HepG2 (cell line): Measurements from ENCODE around the gene DCTN3. TPM values are rescaled to one million over a fixed set of nuclear protein-coding genes. Genes with fewer than 3 reads are reported as not detected.

Source experiments
- AKNA ChIP-seq: sonication (generic); formaldehyde crosslinking; IDR thresholded peaks from 2 replicates; pipeline ENCODE4 v1.4.0; 2020; ENCODE audit warnings: missing genetic modification reagents, borderline replicate concordance
- EHMT2 ChIP-seq: fragments of 200-600 bp; sonication (generic); IDR thresholded peaks from 2 replicates; pipeline ENCODE4 v1.7.0; 2017; ENCODE audit warnings: antibody characterized with exemption, low read depth, low read length, borderline replicate concordance
- JUNB ChIP-seq: sonication (generic); formaldehyde crosslinking; IDR thresholded peaks from 2 replicates; pipeline ENCODE4 v1.8.0; 2022; ENCODE audit warnings: missing genetic modification reagents, mild to moderate bottlenecking, borderline replicate concordance
- KDM6A ChIP-seq: IDR thresholded peaks from 2 replicates; pipeline ENCODE4 v1.6.1; 2016; ENCODE audit warnings: low read depth
- MAZ ChIP-seq, 2 experiments: sonication (generic) in 1 of 2; formaldehyde crosslinking in 1 of 2; IDR thresholded peaks; 2 replicates each; pipeline versions ENCODE4 v1.5.0 to v1.6.1; 2012 to 2020; ENCODE audit warnings: low read depth in 2 of 2, mild to moderate bottlenecking in 2 of 2, borderline replicate concordance in 1 of 2, improper control_type of control experiment in 1 of 2, low read length in 1 of 2, missing genetic modification reagents in 1 of 2, moderate library complexity in 1 of 2
- MED1 ChIP-seq: sonication (generic); formaldehyde crosslinking; IDR thresholded peaks from 2 replicates; pipeline ENCODE4 v1.4.0; 2020; ENCODE audit warnings: missing genetic modification reagents
- SOX5 ChIP-seq: IDR thresholded peaks from 2 replicates; pipeline ENCODE4 v1.6.1; 2016; ENCODE audit warnings: borderline replicate concordance
- USF2 ChIP-seq, 2 experiments: sonication (generic) in 1 of 2; formaldehyde crosslinking in 1 of 2; IDR thresholded peaks; 2 replicates each; pipeline versions ENCODE4 v1.5.1 to v1.6.1; 2011 to 2020; ENCODE audit warnings: borderline replicate concordance in 1 of 2, low read depth in 1 of 2, low read length in 1 of 2, mild to moderate bottlenecking in 1 of 2, missing genetic modification reagents in 1 of 2, moderate library complexity in 1 of 2
- ZGPAT ChIP-seq: IDR thresholded peaks from 2 replicates; pipeline ENCODE4 v1.6.1; 2016; ENCODE audit warnings: mild to moderate bottlenecking
- ZKSCAN5 ChIP-seq: sonication (generic); formaldehyde crosslinking; IDR thresholded peaks from 2 replicates; pipeline ENCODE4 v1.5.1; 2020; ENCODE audit warnings: mild to moderate bottlenecking, missing genetic modification reagents
- ZNF281 ChIP-seq: sonication (generic); formaldehyde crosslinking; IDR thresholded peaks from 2 replicates; pipeline ENCODE4 v1.4.0; 2020; ENCODE audit warnings: missing genetic modification reagents, borderline replicate concordance
- ZNF605 ChIP-seq: sonication (generic); formaldehyde crosslinking; IDR thresholded peaks from 2 replicates; pipeline ENCODE4 v1.8.0; 2022; ENCODE audit warnings: mild to moderate bottlenecking, missing genetic modification reagents
- ZNF746 ChIP-seq: sonication (generic); formaldehyde crosslinking; IDR thresholded peaks from 2 replicates; pipeline ENCODE4 v1.8.0; 2022; ENCODE audit warnings: mild to moderate bottlenecking, missing genetic modification reagents
- ZNF792 ChIP-seq: IDR thresholded peaks from 2 replicates; pipeline ENCODE4 v1.6.1; 2016
- polyA plus RNA-seq, 8 experiments: library from polyadenylated mRNA; depleted of rRNA in 3 of 8; stranded (reverse) in 7 of 8; unstranded in 1 of 8; fragments of >200 nt; fragmentation: Illumina TruSeq in 4 of 8; extraction: Trizol in 4 of 8; gene quantifications; 2 replicates each; pipeline versions ENCODE4 v1.2.1 to v1.2.3, GENCODE V29; 2011 to 2016; ENCODE audit warnings: low read depth in 4 of 8, missing spikeins in 1 of 8, mixed read lengths in 1 of 8; ENCODE audit not compliant: insufficient read depth in 1 of 8
- total RNA-seq, 5 experiments: library from RNA; depleted of rRNA; stranded (reverse); fragments of >200 nt; fragmentation: Illumina TruSeq; extraction: Trizol; gene quantifications; 2 replicates each; pipeline ENCODE4 v1.2.3, GENCODE V29; 2016; ENCODE audit warnings: low read depth in 1 of 5
- TF ChIP-seq, protein P1 (sequence below): sonication (generic); formaldehyde crosslinking; IDR thresholded peaks from 2 replicates; pipeline ENCODE4 v1.4.0; 2020; ENCODE audit warnings: missing genetic modification reagents, borderline replicate concordance

The DCTN3 gene
- total and polyA plus RNA-seq, 2 of the 13 experiments (the other 11 are each of a cell fraction or from before 2014, with no cell fraction given): 27.4 to 34.5 TPM

GRCh38 chr9:34644766-34645314 lies 24.5 kb upstream of the DCTN3 start (continued):
- no peak for TF ChIP-seq JUNB (CRISPR knock-in tag)
- peak; percentile 95 for TF ChIP-seq KDM6A (CRISPR knock-in tag)
- peak; percentile 30; the same call in 1 of the 2 replicates for TF ChIP-seq EHMT2
- no peak for TF ChIP-seq MAZ (IDR thresholded peaks at IDR 0.05; ENCODE audit: borderline replicate concordance, low read depth, low read length)
- peak; percentile 53; the same call in 1 of the 2 replicates for TF ChIP-seq MAZ (CRISPR knock-in tag; IDR thresholded peaks at IDR 0.05; ENCODE audit: low read depth)
- 0 out of 2 replicates have a peak, but pooled peaks have one; percentile 37 for TF ChIP-seq ZGPAT
- TF ChIP-seq ZNF281 (CRISPR knock-in tag): peak; percentile 99
- TF ChIP-seq, protein P1, sequence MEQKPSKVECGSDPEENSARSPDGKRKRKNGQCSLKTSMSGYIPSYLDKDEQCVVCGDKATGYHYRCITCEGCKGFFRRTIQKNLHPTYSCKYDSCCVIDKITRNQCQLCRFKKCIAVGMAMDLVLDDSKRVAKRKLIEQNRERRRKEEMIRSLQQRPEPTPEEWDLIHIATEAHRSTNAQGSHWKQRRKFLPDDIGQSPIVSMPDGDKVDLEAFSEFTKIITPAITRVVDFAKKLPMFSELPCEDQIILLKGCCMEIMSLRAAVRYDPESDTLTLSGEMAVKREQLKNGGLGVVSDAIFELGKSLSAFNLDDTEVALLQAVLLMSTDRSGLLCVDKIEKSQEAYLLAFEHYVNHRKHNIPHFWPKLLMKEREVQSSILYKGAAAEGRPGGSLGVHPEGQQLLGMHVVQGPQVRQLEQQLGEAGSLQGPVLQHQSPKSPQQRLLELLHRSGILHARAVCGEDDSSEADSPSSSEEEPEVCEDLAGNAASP (CRISPR knock-in tag): peak; percentile 55; the same call in 1 of the 2 replicates
- TF ChIP-seq AKNA (CRISPR knock-in tag): no peak
- peak; percentile 60; the same call in 1 of the 2 replicates for TF ChIP-seq SOX5
- TF ChIP-seq MED1 (CRISPR knock-in tag): peak; percentile 89
- no peak for TF ChIP-seq ZKSCAN5 (CRISPR knock-in tag)
- TF ChIP-seq ZNF605 (CRISPR knock-in tag): no peak
- TF ChIP-seq ZNF792: no peak
- TF ChIP-seq USF2 (IDR thresholded peaks at IDR 0.05; ENCODE audit: low read depth, low read length): no peak
- TF ChIP-seq USF2 (CRISPR knock-in tag; IDR thresholded peaks at IDR 0.05; ENCODE audit: borderline replicate concordance): no peak
- no peak for TF ChIP-seq ZNF746 (CRISPR knock-in tag)
